Keratinocyte (primary cell): ENCODE results near the gene DAPK1.

Experiments
- EZH2 ChIP-seq: IDR thresholded peaks from one replicate; pipeline ENCODE4 v1.6.1; 2012; ENCODE audit warnings: inconsistent platforms, mild to moderate bottlenecking, low read length, moderate library complexity
- TF ChIP-seq, protein P1 (sequence below), 3 experiments: IDR thresholded peaks in 1 of 3; conservative IDR thresholded peaks in 1 of 3; optimal IDR thresholded peaks in 1 of 3; 2 replicates in 2 of 3; 3 replicates in 1 of 3; pipeline versions ENCODE3 to v1.5.1; 2011; ENCODE audit warnings: low read length in 3 of 3, mild to moderate bottlenecking in 3 of 3, moderate library complexity in 2 of 3, control low read depth in 1 of 3, inconsistent platforms in 1 of 3; ENCODE audit not compliant: insufficient read depth in 2 of 3; ENCODE audit errors: extremely low read depth in 1 of 3

DNA sequence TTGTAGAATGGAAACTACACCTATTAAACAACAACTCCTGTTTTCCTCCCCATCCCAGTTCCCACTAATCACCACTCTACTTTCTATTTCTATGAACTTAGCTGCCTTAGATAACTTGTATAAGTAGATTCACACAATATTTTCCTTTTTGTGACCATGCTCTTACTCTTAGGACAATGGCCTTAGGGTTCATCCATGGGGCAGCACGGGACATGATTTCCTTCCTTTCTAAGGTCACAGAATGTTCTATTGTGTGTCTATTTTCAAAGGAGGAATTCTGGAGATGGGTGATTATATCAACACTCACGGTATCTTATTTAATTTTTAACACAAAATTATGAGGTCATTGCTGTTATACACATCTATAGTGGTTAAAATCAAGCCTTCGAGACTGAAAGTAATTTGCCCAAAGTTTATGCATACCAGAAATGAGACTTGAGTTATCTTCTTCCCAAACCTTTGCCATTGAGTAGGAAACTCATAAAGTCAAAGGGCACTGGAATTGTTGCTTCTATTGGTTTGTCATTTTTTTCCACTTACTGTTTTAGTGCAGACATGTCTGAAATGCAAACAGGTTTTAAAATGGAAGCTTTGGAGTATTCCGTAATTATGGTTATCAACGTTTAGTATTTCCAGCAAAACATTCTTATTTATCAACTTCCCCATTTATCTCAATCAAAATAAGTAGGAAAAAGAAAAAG is 251.8 kb downstream of the DAPK1 start:
- TF ChIP-seq, protein P1, sequence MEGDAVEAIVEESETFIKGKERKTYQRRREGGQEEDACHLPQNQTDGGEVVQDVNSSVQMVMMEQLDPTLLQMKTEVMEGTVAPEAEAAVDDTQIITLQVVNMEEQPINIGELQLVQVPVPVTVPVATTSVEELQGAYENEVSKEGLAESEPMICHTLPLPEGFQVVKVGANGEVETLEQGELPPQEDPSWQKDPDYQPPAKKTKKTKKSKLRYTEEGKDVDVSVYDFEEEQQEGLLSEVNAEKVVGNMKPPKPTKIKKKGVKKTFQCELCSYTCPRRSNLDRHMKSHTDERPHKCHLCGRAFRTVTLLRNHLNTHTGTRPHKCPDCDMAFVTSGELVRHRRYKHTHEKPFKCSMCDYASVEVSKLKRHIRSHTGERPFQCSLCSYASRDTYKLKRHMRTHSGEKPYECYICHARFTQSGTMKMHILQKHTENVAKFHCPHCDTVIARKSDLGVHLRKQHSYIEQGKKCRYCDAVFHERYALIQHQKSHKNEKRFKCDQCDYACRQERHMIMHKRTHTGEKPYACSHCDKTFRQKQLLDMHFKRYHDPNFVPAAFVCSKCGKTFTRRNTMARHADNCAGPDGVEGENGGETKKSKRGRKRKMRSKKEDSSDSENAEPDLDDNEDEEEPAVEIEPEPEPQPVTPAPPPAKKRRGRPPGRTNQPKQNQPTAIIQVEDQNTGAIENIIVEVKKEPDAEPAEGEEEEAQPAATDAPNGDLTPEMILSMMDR (optimal IDR thresholded peaks at IDR 0.05 in 1 of 3, IDR thresholded peaks at IDR 0.05 in 1 of 3, conservative IDR thresholded peaks at IDR 0.05 in 1 of 3; ENCODE audit: extremely low read depth in 1 of 3, insufficient read depth in 2 of 3, low read length in 3 of 3) = no peak
- TF ChIP-seq EZH2 = no peak
